Muscle of leg (tissue), 11 donors: ENCODE data around the gene ITPR2. TPM values are rescaled to one million over a fixed set of nuclear protein-coding genes. Genes with fewer than 3 reads are reported as not detected.
A peak's percentile ranks its signal among the peaks of the same experiment; 100 is the strongest.

Source experiments
- DNase-seq: peaks from one replicate; pipeline ENCODE4 v3.0.0; 2013
- H3K27ac ChIP-seq: one replicate; pipeline ENCODE4 v1.5.1; 2013; ENCODE audit warnings: mild to moderate bottlenecking, low read length, control low read depth
- H3K27me3 ChIP-seq: one replicate; pipeline ENCODE4 v1.6.1; 2013; ENCODE audit warnings: low read length; ENCODE audit not compliant: control insufficient read depth, insufficient read depth
- H3K36me3 ChIP-seq: one replicate; pipeline ENCODE4 v1.6.1; 2013; ENCODE audit warnings: low read length; ENCODE audit not compliant: control insufficient read depth, insufficient read depth
- H3K4me1 ChIP-seq: one replicate; pipeline ENCODE4 v1.6.1; 2013; ENCODE audit warnings: low read length; ENCODE audit not compliant: control insufficient read depth, insufficient read depth
- H3K4me3 ChIP-seq: one replicate; pipeline ENCODE4 v1.5.1; 2013; ENCODE audit warnings: low read length, control low read depth
- H3K9me3 ChIP-seq: replicated peaks from 2 replicates; pipeline ENCODE4 v1.6.1; 2013; ENCODE audit warnings: low read depth, low read length; ENCODE audit not compliant: control insufficient read depth
- WGBS: methylation state at CpG from one replicate; pipeline ENCODE4 v1.1.5; 2013; ENCODE audit warnings: missing lambda C conversion rate; ENCODE audit not compliant: insufficient coverage; 5-methylcytosine and 5-hydroxymethylcytosine counted together
- polyA plus RNA-seq, 8 donors: library from polyadenylated mRNA; unstranded; fragments of 120-200 nt; gene quantifications; one replicate each; pipeline versions ENCODE4 v1.2.1 to v1.2.3, GENCODE V29; 2013; ENCODE audit warnings: inconsistent platforms in 1 of 8, low replicate concordance in 1 of 8; ENCODE audit not compliant: insufficient read length in 8 of 8, insufficient read depth in 1 of 8
- total RNA-seq: library from RNA; stranded (reverse); fragments of 120-200 nt; gene quantifications from one replicate; pipeline ENCODE4 v1.2.4, GENCODE V29; 2013

Gene ITPR2
- total and polyA plus RNA-seq, 9 donors: 1.9 to 5.8 (median 3.5) TPM

- DNase-seq: no peak
- H3K36me3 ChIP-seq: no peaks in the 10 kb centered on the region
- 88% methylated on average over 2 of the region's 4 CpGs for WGBS
Measured at GRCh38 chr12:26402648-26403047, 430.3 kb downstream of the ITPR2 start.

DNA sequence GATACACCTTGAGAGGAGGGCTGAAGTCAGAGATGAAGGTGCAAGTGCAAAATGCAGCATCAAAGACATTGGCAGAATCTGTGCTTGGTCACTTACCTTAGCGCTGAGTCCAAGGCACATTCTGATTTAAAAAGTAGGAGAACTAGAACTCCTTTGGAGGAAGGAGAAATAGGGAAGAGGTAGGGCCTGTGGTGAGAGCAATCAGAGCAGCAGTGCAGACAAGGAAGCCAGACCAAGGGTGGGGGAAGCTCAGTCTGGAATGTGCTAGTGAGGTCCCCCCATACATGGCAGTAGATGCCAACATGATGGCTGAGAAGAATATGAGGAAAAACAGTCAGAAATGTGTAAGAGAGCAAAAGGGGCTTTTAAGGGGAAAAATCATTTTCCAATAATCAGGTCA is 431.1 kb downstream of the ITPR2 start:
- no peaks in the 10 kb centered on the region for H3K27me3 ChIP-seq
- no peaks in the 10 kb centered on the region for H3K4me1 ChIP-seq
- H3K4me3 ChIP-seq: no peak overlapping the region
- no peaks in the 10 kb centered on the region for H3K36me3 ChIP-seq
- no peaks in the 10 kb centered on the region for H3K9me3 ChIP-seq
- no peak for DNase-seq
- 100% methylated on average over 1 of the region's 1 CpG for WGBS
- H3K27ac ChIP-seq: no peak overlapping the region

More at GRCh38 chr12:26402648-26403047, 430.3 kb downstream of the ITPR2 start:
- Histone ChIP-seq H3K9me3 (no peaks in the 10 kb centered on the region), H3K27ac (no peak overlapping the region), H3K4me3 (no peak overlapping the region), H3K4me1 (no peaks in the 10 kb centered on the region), H3K27me3 (no peaks in the 10 kb centered on the region)

DNA sequence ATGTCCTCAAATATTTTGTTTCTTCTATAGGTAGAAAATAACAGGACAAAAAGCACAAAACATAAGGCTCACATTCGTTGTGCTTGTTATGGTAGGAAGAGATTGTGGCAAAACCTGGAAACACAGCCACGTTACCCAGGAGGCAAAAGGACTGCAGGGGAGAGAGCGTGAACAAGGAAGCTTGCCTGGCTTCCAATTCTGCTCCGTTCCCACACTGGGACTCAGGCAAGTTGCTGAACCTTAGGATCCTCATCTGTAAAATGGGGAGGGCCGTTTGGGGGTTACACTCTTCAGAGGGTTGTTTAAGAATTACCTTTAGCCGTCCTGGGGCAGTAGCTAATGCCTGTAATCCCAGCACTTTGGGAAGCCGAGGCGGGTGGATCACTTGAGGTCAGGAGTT is 432.4 kb downstream of the ITPR2 start:
- no peaks in the 10 kb centered on the region for H3K36me3 ChIP-seq
- H3K4me3 ChIP-seq: no peak overlapping the region
- WGBS: 89% methylated on average over 5 of the region's 8 CpGs
- no peaks in the 10 kb centered on the region for H3K9me3 ChIP-seq
- H3K27me3 ChIP-seq: no peaks in the 10 kb centered on the region
- no peaks in the 10 kb centered on the region for H3K4me1 ChIP-seq
- no peak for DNase-seq
- H3K27ac ChIP-seq: no peak overlapping the region

GRCh38 chr12:26399381-26399780 is 433.6 kb downstream of the ITPR2 start:
- no peak overlapping the region for H3K27ac ChIP-seq
- no peak for DNase-seq
- H3K27me3 ChIP-seq: no peaks in the 10 kb centered on the region
- no peaks in the 10 kb centered on the region for H3K4me1 ChIP-seq
- no peaks in the 10 kb centered on the region for H3K9me3 ChIP-seq
- no peak overlapping the region for H3K4me3 ChIP-seq
- no CpG with 5 or more reads among the region's 1 CpG for WGBS
- H3K36me3 ChIP-seq: no peaks in the 10 kb centered on the region

DNA sequence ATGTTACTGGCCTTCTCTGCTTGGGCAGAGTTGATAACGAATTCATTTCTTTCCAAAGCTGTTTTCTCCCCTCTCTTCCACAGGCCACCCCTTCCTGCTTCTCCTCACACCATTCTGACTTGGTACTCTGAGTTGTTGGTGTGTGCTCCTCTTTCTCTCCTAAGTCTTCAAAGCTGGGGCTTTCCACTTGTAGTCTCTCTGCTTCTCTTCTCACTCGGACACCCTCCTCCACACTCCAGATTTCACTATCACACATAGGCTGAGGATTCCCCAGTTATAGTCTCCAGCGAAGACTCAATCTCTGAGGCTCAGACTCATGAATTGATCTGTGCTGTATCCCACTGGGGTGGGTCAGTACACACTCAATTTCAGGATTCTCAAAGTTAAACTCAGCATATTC is 436.6 kb downstream of the ITPR2 start:
- WGBS: 79% methylated on average over 3 of the region's 3 CpGs
- H3K36me3 ChIP-seq: no peaks in the 10 kb centered on the region
- no peaks in the 10 kb centered on the region for H3K9me3 ChIP-seq

DNA sequence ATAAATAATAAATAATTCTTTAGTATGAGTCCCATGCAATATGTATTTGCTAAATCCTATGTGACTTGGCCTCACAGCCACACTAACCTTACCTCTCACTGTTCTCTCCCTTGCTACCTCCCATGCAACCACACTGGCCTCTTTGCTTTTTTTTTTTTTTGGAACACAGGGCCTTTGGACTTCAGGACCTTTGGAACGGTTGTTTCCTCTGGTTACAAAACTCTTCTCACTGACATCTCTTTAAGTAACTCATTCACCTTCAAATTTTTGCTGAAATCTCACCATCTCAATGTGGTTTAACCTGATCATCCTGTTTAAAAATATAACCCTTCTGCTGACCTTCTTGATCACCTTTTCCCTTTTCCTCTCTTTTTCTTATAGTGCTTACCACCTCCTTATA is 443.7 kb downstream of the ITPR2 start:
- no peak for DNase-seq
- 89% methylated on average over 1 of the region's 1 CpG for WGBS
- Histone ChIP-seq H3K9me3 (no peaks in the 10 kb centered on the region), H3K27me3 (no peaks in the 10 kb centered on the region), H3K36me3 (no peaks in the 10 kb centered on the region), H3K4me1 (no peaks in the 10 kb centered on the region), H3K4me3 (no peak overlapping the region), H3K27ac (no peak overlapping the region)

More for the DNA sequence above, 436.6 kb downstream of the ITPR2 start:
- Histone ChIP-seq H3K4me3 (no peak overlapping the region), H3K27ac (no peak overlapping the region), H3K27me3 (no peaks in the 10 kb centered on the region), H3K4me1 (no peaks in the 10 kb centered on the region)
- DNase-seq: no peak

- H3K27ac ChIP-seq: no peak overlapping the region
- no peak overlapping the region for H3K4me3 ChIP-seq
- H3K9me3 ChIP-seq: no peaks in the 10 kb centered on the region
- H3K36me3 ChIP-seq: no peaks in the 10 kb centered on the region
- WGBS: 50% methylated on average over 1 of the region's 1 CpG
- H3K27me3 ChIP-seq: no peaks in the 10 kb centered on the region
- no peaks in the 10 kb centered on the region for H3K4me1 ChIP-seq
- DNase-seq: no peak
Measured at GRCh38 chr12:26384536-26384935, 448.5 kb downstream of the ITPR2 start.

GRCh38 chr12:26383041-26383440 is 450.0 kb downstream of the ITPR2 start:
- H3K4me3 ChIP-seq: no peak overlapping the region
- DNase-seq: no peak
- H3K9me3 ChIP-seq: no peaks in the 10 kb centered on the region
- no peak overlapping the region for H3K27ac ChIP-seq
- H3K27me3 ChIP-seq: no peaks in the 10 kb centered on the region
- H3K36me3 ChIP-seq: no peaks in the 10 kb centered on the region
- no peaks in the 10 kb centered on the region for H3K4me1 ChIP-seq
- 75% methylated on average over 1 of the region's 1 CpG for WGBS

DNA sequence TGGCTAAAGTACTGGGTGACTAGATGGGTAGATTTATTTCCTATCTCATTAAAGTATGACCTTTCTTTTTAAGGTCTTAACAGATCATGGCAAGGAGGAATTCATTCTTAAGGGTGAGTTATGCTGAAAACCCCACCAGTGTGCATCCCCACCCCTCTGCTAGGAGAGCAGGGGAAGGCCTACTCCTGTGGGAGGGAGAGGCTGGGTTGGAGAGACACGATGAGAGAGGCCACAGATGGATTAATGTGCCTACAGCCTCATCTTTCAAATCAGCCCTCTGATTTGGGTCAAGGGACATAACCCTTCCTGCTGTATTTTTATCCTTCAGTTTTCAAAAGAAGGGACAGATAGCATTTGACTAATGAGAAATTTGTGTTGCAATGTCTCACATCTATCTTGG is 452.1 kb downstream of the ITPR2 start:
- Histone ChIP-seq H3K27ac (no peak overlapping the region), H3K9me3 (no peaks in the 10 kb centered on the region), H3K36me3 (no peaks in the 10 kb centered on the region), H3K27me3 (no peaks in the 10 kb centered on the region), H3K4me1 (no peaks in the 10 kb centered on the region), H3K4me3 (no peak overlapping the region)
- no peak for DNase-seq
- WGBS: no CpG with 5 or more reads among the region's 1 CpG

- DNase-seq: no peak
- H3K4me1 ChIP-seq: no peaks in the 10 kb centered on the region
- WGBS: 81% methylated on average over 2 of the region's 2 CpGs
Measured at GRCh38 chr12:26379777-26380467, 453.1 kb downstream of the ITPR2 start.

GRCh38 chr12:26378711-26379110 is 454.3 kb downstream of the ITPR2 start:
- Histone ChIP-seq H3K4me1 (no peaks in the 10 kb centered on the region), H3K36me3 (no peaks in the 10 kb centered on the region), H3K9me3 (no peaks in the 10 kb centered on the region), H3K27me3 (no peaks in the 10 kb centered on the region), H3K27ac (no peak overlapping the region), H3K4me3 (no peak overlapping the region)
- WGBS: 48% methylated on average over 2 of the region's 6 CpGs
- DNase-seq: peak; percentile 57

More at GRCh38 chr12:26379777-26380467, 453.1 kb downstream of the ITPR2 start:
- H3K4me3 ChIP-seq: no peak overlapping the region
- H3K27me3 ChIP-seq: no peaks in the 10 kb centered on the region
- no peak overlapping the region for H3K27ac ChIP-seq
- no peaks in the 10 kb centered on the region for H3K36me3 ChIP-seq
- H3K9me3 ChIP-seq: no peaks in the 10 kb centered on the region
